Activated CD4-positive, alpha-beta memory T cell treated with anti-CD3 and anti-CD28 coated beads, Interleukin-2, amount 10 ng/mL, durations not matched to agents 7 days and 5 days (primary cell): ENCODE data around the gene NES. TPM values are rescaled to one million over a fixed set of nuclear protein-coding genes. Genes with fewer than 3 reads are reported as not detected.

Experiments used
- CTCF ChIA-PET: fragments of 350-600 bp; sonication (Branson Sonifier 250); formaldehyde crosslinking; loops from one replicate; lab custom pipeline; 2021; ENCODE audit warnings: antibody characterized with exemption, inconsistent platforms; lab: Charles Lee
- POLR2A ChIA-PET: fragments of 350-600 bp; sonication (Branson Sonifier 250); formaldehyde crosslinking; loops from one replicate; lab custom pipeline; 2021; ENCODE audit warnings: antibody characterized with exemption; lab: Charles Lee
- DNase-seq: peaks from one replicate; pipeline ENCODE4 v3.0.0-alpha.2; 2020
- H3K27ac Mint-ChIP-seq: one replicate; pipeline ENCODE4 v1.8.0; 2021; ENCODE audit warnings: mild to moderate bottlenecking, mixed read lengths
- H3K27me3 Mint-ChIP-seq: one replicate; pipeline ENCODE4 v1.8.0; 2021; ENCODE audit warnings: mixed read lengths
- H3K36me3 Mint-ChIP-seq: one replicate; pipeline ENCODE4 v1.8.0; 2021; ENCODE audit warnings: low read depth, mixed read lengths
- H3K4me1 Mint-ChIP-seq: one replicate; pipeline ENCODE4 v1.8.0; 2021; ENCODE audit warnings: mixed read lengths
- H3K4me3 Mint-ChIP-seq: one replicate; pipeline ENCODE4 v1.8.0; 2021; ENCODE audit warnings: mild to moderate bottlenecking, mixed read lengths
- H3K9me3 Mint-ChIP-seq: one replicate; pipeline ENCODE4 v1.8.0; 2021; ENCODE audit warnings: mixed read lengths
- total RNA-seq, 2 experiments: library from RNA; stranded (reverse); gene quantifications; one replicate each; pipeline ENCODE4 v1.2.3, GENCODE V29; 2021

NES gene
- total RNA-seq, 2 experiments from 2014 or later = not detected

- H3K36me3 Mint-ChIP-seq = peaks cover 2% of the 10 kb centered on the region
- peaks cover 21% of the 10 kb centered on the region for H3K27me3 Mint-ChIP-seq
- no peak overlapping the region for H3K27ac Mint-ChIP-seq
- H3K4me3 Mint-ChIP-seq = no peak overlapping the region
- ChIA-PET CTCF (interaction anchor here (0.6 to 0.9 kb wide), 2 partner anchors 15 to 82 kb away, joined by 3 to 4 read pairs; no protein-coding TSS in a partner anchor), POLR2A (interaction anchor here (0.6 to 3.5 kb wide), 2 partner anchors 16 to 189 kb away, joined by 3 to 10 read pairs; no protein-coding TSS in a partner anchor)
- peaks cover 20% of the 10 kb centered on the region for H3K4me1 Mint-ChIP-seq
- no peaks in the 10 kb centered on the region for H3K9me3 Mint-ChIP-seq
- DNase-seq = no peak
Observed at GRCh38 chr1:156709757-156710489, 32.7 kb upstream of the NES start.

GRCh38 chr1:156709031-156709430 is 31.8 kb upstream of the NES start:
- H3K4me1 Mint-ChIP-seq = peaks cover 21% of the 10 kb centered on the region
- no peaks in the 10 kb centered on the region for H3K36me3 Mint-ChIP-seq
- ChIA-PET POLR2A (interaction anchor here (1.5 to 1.8 kb wide), 2 partner anchors 20 to 48 kb away, joined by 3 to 5 read pairs; partner anchors contain the start of genes ISG20L2 and METTL25B), CTCF (interaction anchor here (0.6 to 4.6 kb wide), 2 partner anchors 15 to 151 kb away, joined by 4 to 19 read pairs; partner anchors contain the start of genes INSRR and NTRK1)
- H3K27ac Mint-ChIP-seq = no peak overlapping the region
- no peak overlapping the region for H3K4me3 Mint-ChIP-seq
- peaks cover 29% of the 10 kb centered on the region for H3K27me3 Mint-ChIP-seq
- no peaks in the 10 kb centered on the region for H3K9me3 Mint-ChIP-seq
- no peak for DNase-seq

DNA sequence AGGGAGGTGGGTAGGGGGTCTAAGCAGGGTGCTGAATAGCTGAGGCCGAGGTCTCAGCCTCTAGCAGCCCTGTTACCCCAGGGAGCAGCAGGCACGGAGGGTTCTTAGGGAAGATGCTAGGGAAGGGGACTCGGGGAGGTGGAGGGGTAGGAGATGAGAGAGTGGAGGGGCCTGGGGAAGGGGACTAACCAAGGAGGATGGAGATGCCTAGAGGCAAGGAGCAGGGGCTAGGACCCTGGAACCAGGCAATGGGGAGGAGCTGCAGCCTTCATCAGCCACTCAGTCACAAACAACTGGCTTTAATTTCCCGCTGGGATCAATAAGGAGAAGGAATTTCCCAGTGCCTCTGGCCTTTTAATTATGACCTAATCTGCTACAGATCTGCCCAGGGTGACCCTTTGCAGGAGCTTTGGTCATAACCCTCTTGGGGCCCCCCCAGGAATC is 31.0 kb upstream of the NES start:
- Mint-ChIP-seq H3K27ac (no peak overlapping the region), H3K4me1 (peaks cover 21% of the 10 kb centered on the region), H3K27me3 (peaks cover 35% of the 10 kb centered on the region), H3K36me3 (no peaks in the 10 kb centered on the region), H3K9me3 (no peaks in the 10 kb centered on the region), H3K4me3 (no peak overlapping the region)
- DNase-seq = no peak
- CTCF ChIA-PET = interaction anchor here (1.0 to 4.6 kb wide), 5 partner anchors 18 to 152 kb away, joined by 3 to 34 read pairs (median 3); partner anchors contain the start of genes INSRR and NTRK1
- POLR2A ChIA-PET = interaction anchor here (1.0 to 1.8 kb wide), 4 partner anchors 18 to 48 kb away, joined by 3 to 6 read pairs (median 4); partner anchors contain the start of genes ISG20L2 and METTL25B

GRCh38 chr1:156707417-156708217 is 30.4 kb upstream of the NES start:
- H3K4me3 Mint-ChIP-seq = no peak overlapping the region
- ChIA-PET CTCF (interaction anchor here (1.0 to 10.7 kb wide), 10 partner anchors 8 to 185 kb away, joined by 3 to 109 read pairs (median 14); partner anchors contain the start of genes INSRR, NTRK1 and PEAR1), POLR2A (interaction anchor here (0.9 to 2.1 kb wide), 6 partner anchors 17 to 46 kb away, joined by 3 to 6 read pairs (median 5); partner anchors contain the start of genes ISG20L2 and METTL25B)
- no peaks in the 10 kb centered on the region for H3K9me3 Mint-ChIP-seq
- H3K36me3 Mint-ChIP-seq = no peaks in the 10 kb centered on the region
- no peak for DNase-seq
- no peak overlapping the region for H3K27ac Mint-ChIP-seq
- H3K4me1 Mint-ChIP-seq = peaks cover 21% of the 10 kb centered on the region
- H3K27me3 Mint-ChIP-seq = peaks cover 38% of the 10 kb centered on the region

DNA sequence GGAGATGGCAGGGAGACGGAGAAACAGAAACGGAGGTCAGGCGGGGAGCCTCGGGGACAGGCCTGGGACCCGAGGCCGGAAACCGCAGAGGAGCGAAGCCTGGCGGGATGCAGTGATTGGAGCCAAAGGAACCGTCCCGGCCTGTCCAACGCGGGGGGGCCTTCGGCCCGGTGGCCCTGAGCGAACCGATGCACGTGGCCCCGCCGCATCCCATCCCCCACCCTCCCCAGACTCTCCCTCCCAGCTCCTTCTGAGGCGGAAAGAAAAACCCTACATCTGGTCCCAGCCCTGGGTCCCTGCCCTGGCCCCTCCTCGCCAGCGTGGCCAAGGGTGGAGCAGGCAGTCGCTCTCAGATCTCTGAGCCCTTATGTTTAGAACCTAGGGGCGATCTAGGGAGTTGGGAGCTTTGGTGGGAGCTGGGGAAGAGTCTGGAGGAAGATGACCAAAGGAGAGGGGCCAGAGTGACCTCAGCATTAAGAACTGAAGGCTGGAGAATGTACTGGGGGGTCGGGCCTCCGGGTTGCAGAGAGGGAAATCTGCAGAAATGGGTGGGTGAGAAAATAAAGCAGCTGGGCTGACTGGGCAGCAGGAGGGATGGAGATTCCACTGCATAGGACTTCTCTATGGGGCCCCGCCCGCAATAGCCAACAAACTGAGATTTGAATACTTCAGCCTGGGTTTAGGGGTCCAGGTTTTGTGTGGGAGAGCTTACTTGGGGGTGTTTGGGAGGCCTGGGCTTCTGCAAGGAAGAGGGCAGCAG is 29.6 kb upstream of the NES start:
- ChIA-PET CTCF (interaction anchor here (0.6 to 10.7 kb wide), 14 partner anchors 9 to 186 kb away, joined by 3 to 109 read pairs (median 8); partner anchors contain the start of genes INSRR, MRPL24, NES and NTRK1), POLR2A (interaction anchor here (0.6 to 3.3 kb wide), 11 partner anchors 9 to 45 kb away, joined by 3 to 11 read pairs (median 5); partner anchors contain the start of genes HDGF, ISG20L2 and METTL25B)
- Mint-ChIP-seq H3K27me3 (peaks cover 38% of the 10 kb centered on the region), H3K9me3 (no peaks in the 10 kb centered on the region), H3K4me1 (peaks cover 21% of the 10 kb centered on the region), H3K27ac (no peak overlapping the region), H3K36me3 (no peaks in the 10 kb centered on the region), H3K4me3 (peak overlapping the region; percentile 70)
- no peak for DNase-seq

GRCh38 chr1:156705918-156706656 is 28.9 kb upstream of the NES start:
- POLR2A ChIA-PET = interaction anchor here (0.6 to 3.3 kb wide), 10 partner anchors 9 to 46 kb away, joined by 3 to 11 read pairs (median 4); partner anchors contain the start of genes HDGF, ISG20L2 and METTL25B
- peaks cover 21% of the 10 kb centered on the region for H3K4me1 Mint-ChIP-seq
- peaks cover 38% of the 10 kb centered on the region for H3K27me3 Mint-ChIP-seq
- CTCF ChIA-PET = interaction anchor here (0.6 to 10.7 kb wide), 17 partner anchors 10 to 205 kb away, joined by 3 to 109 read pairs (median 7); partner anchors contain the start of genes INSRR, MRPL24, NES and NTRK1
- H3K9me3 Mint-ChIP-seq = no peaks in the 10 kb centered on the region
- peak overlapping the region; percentile 70 for H3K4me3 Mint-ChIP-seq
- DNase-seq = peak; percentile 69
- H3K36me3 Mint-ChIP-seq = no peaks in the 10 kb centered on the region
- H3K27ac Mint-ChIP-seq = no peak overlapping the region

DNA sequence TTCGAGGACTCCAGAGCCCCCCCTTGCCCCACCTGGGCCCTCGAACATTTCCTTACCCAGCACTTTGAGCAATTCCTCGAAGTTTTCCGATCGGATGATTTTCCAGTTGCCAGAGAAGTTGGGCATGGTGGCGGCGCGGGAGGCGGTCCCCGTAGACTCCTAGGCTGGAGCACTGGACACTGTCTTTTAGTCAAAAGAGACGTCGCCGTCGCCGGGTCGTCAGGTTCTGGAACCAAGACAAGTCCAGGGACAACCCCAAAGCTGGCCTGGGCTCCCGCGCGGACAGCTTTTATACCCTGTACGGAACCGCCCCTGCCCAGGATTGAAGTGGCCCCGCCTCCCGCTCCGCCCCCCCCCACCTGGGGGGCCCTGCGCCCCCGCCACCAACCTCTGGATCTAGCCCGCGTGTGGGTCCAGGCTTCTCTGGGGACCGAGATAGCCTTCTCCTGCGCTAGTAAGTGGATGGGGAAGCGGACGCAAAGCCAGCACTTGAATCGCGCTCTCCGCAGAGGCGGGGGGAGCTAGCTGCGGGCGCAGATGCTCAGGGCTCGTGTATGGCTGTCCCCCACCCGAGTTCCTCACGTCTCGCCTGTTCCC is 28.2 kb upstream of the NES start, which contains the start of gene CRABP2:
CRABP2 (minus strand) TSS at position 263 of the 597 bp plus-strand sequence; CDS start at position 126, 137 bp downstream.
- POLR2A ChIA-PET = interaction anchor here (1.3 to 3.3 kb wide), 6 partner anchors 15 to 46 kb away, joined by 3 to 11 read pairs (median 5); partner anchors contain the start of gene HDGF
- peaks cover 21% of the 10 kb centered on the region for H3K4me1 Mint-ChIP-seq
- H3K9me3 Mint-ChIP-seq = no peaks in the 10 kb centered on the region
- H3K27ac Mint-ChIP-seq = no peak within 1 kb of the TSS
- CTCF ChIA-PET = interaction anchor here (0.7 to 10.7 kb wide), 14 partner anchors 10 to 206 kb away, joined by 3 to 109 read pairs (median 8); partner anchors contain the start of genes INSRR, NES, NTRK1 and PEAR1
- H3K4me3 Mint-ChIP-seq = peak within 1 kb of the TSS; percentile 70
- no peaks in the 10 kb centered on the region for H3K36me3 Mint-ChIP-seq
- no peak for DNase-seq
- H3K27me3 Mint-ChIP-seq = peaks cover 38% of the 10 kb centered on the region

DNA sequence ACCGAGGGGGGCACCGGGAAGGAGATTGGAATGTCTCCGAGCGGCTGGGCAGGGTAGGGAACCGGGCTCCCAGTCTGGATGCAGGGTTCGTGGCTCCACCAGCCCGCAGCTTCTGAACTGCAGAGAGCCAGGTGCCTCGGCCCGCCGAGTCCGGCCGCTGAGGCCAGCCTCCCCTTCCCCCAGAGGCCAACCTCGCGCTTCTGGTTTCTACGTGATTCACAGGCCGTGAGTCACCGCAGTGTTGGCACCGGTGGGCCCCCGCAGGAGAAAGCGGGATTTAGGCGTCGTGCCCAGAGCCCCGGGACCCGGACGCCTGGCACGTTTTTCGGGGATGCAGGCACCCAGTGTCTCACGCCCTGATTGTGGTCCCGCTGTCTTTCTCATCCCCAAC is 27.7 kb upstream of the NES start:
- peaks cover 38% of the 10 kb centered on the region for H3K27me3 Mint-ChIP-seq
- H3K36me3 Mint-ChIP-seq = no peaks in the 10 kb centered on the region
- H3K9me3 Mint-ChIP-seq = no peaks in the 10 kb centered on the region
- no peak overlapping the region for H3K4me3 Mint-ChIP-seq
- peaks cover 21% of the 10 kb centered on the region for H3K4me1 Mint-ChIP-seq
- H3K27ac Mint-ChIP-seq = no peak overlapping the region
- ChIA-PET CTCF (interaction anchor here (1.3 to 10.7 kb wide), 7 partner anchors 11 to 155 kb away, joined by 6 to 109 read pairs (median 14); partner anchors contain the start of genes INSRR and NTRK1), POLR2A (interaction anchor here (1.3 to 3.3 kb wide), 3 partner anchors 14 to 47 kb away, joined by 3 to 11 read pairs (median 4); partner anchors contain the start of gene HDGF)
- DNase-seq = peak; percentile 21

DNA sequence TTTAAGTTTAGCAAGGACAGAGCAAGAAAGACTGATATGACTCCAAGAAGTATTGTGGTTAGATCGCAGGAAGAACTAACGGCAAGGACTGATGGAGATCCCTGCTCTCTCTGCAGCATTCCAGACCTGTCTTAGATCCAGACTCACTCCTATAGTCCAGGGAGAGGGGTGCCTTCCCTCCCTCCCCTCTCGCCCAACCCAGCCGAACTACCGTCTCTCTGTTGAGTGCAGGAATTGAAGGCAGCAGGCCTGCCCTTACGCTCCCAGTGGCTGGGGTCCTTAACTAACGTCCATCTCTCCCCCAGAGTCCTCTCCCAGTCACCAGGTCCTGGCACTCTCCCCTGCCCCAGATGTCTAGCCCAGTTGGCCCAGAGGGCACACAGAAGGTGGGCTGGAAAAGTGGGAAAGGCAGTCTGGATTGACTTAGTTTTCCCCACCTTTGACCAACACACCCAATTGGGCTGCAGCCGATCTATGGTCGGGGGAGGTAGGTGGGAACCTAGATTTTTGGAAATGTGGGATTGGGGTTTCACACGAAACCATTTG is 27.0 kb upstream of the NES start:
- H3K9me3 Mint-ChIP-seq = no peaks in the 10 kb centered on the region
- no peak for DNase-seq
- H3K27me3 Mint-ChIP-seq = peaks cover 38% of the 10 kb centered on the region
- POLR2A ChIA-PET = interaction anchor here (2.1 to 3.3 kb wide), 2 partner anchors 14 to 43 kb away, joined by 4 to 11 read pairs; no protein-coding TSS in a partner anchor
- H3K36me3 Mint-ChIP-seq = no peaks in the 10 kb centered on the region
- CTCF ChIA-PET = interaction anchor here (1.2 to 10.7 kb wide), 3 partner anchors 14 to 24 kb away, joined by 5 to 109 read pairs (median 6); partner anchors contain the start of genes ISG20L2 and METTL25B
- H3K27ac Mint-ChIP-seq = no peak overlapping the region
- H3K4me1 Mint-ChIP-seq = peaks cover 21% of the 10 kb centered on the region
- H3K4me3 Mint-ChIP-seq = no peak overlapping the region

DNA sequence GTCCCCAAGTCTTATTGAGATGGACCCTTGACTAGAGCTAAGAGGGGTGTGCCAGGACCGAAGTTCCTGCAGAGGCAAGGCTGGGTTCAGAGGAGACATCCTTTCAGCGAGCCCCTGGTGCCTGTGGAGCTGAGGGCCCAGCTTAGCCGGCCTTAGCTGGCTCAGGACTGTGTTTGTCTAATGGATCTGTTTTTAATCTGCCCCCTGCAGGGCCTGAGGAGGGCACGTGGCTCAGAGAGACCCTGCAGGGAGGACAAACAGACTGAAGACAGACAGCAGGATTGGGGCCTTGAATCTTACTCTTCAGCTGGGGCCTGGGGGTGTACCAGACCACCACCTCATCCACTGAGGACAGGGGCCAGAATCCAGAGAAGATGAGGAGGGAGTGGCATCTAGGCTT is 26.5 kb upstream of the NES start:
- H3K27ac Mint-ChIP-seq = no peak overlapping the region
- ChIA-PET CTCF (interaction anchor here (1.2 to 10.7 kb wide), 4 partner anchors 14 to 42 kb away, joined by 3 to 109 read pairs (median 6); partner anchors contain the start of genes ISG20L2 and METTL25B), POLR2A (interaction anchor here (3.3 kb wide), 1 partner anchor 13 kb away, joined by 11 read pairs; no protein-coding TSS in a partner anchor)
- H3K4me3 Mint-ChIP-seq = no peak overlapping the region
- peaks cover 21% of the 10 kb centered on the region for H3K4me1 Mint-ChIP-seq
- DNase-seq = no peak
- no peaks in the 10 kb centered on the region for H3K9me3 Mint-ChIP-seq
- peaks cover 38% of the 10 kb centered on the region for H3K27me3 Mint-ChIP-seq
- no peaks in the 10 kb centered on the region for H3K36me3 Mint-ChIP-seq
